Osteocyte (in vitro differentiated cells): Measurements from ENCODE around the gene TBX3. TPM values are rescaled to one million over a fixed set of nuclear protein-coding genes. Genes with fewer than 3 reads are reported as not detected.

Experiments
- DNase-seq: peaks from one replicate; pipeline ENCODE4 v3.0.0; 2021; ENCODE audit warnings: mixed read lengths; ENCODE audit not compliant: unreplicated experiment; ENCODE audit errors: extremely low spot score
- H3K27ac Mint-ChIP-seq: one replicate; pipeline ENCODE4 v1.8.0; 2021; ENCODE audit warnings: mild to moderate bottlenecking, mixed read lengths; ENCODE audit not compliant: unreplicated experiment
- H3K27me3 Mint-ChIP-seq: one replicate; pipeline ENCODE4 v1.8.0; 2021; ENCODE audit warnings: mixed read lengths; ENCODE audit not compliant: unreplicated experiment
- H3K36me3 Mint-ChIP-seq: one replicate; pipeline ENCODE4 v1.8.0; 2021; ENCODE audit warnings: mixed read lengths; ENCODE audit not compliant: unreplicated experiment
- H3K4me1 Mint-ChIP-seq: one replicate; pipeline ENCODE4 v1.8.0; 2021; ENCODE audit warnings: mixed read lengths; ENCODE audit not compliant: unreplicated experiment
- H3K4me3 Mint-ChIP-seq: one replicate; pipeline ENCODE4 v1.8.0; 2021; ENCODE audit warnings: mild to moderate bottlenecking, moderate library complexity, mixed read lengths; ENCODE audit not compliant: unreplicated experiment
- H3K9me3 Mint-ChIP-seq: one replicate; pipeline ENCODE4 v1.8.0; 2021; ENCODE audit warnings: mixed read lengths; ENCODE audit not compliant: unreplicated experiment
- CTCF ChIP-seq: fragments of 200-600 bp; sonication (generic); IDR thresholded peaks from 2 replicates; pipeline ENCODE4 v1.5.0; 2021; ENCODE audit warnings: antibody characterized with exemption, mild to moderate bottlenecking, moderate library complexity
- total RNA-seq: library from RNA; stranded (reverse); gene quantifications from 2 replicates; pipeline ENCODE4 v1.2.1, GENCODE V29; 2021

Gene TBX3
- total RNA-seq, 1 donor from 2014 or later: 0.91 TPM

- no peaks in the 10 kb centered on the region for H3K9me3 Mint-ChIP-seq
- H3K27me3 Mint-ChIP-seq: peaks cover 95% of the 10 kb centered on the region
- no peaks in the 10 kb centered on the region for H3K36me3 Mint-ChIP-seq
- H3K4me1 Mint-ChIP-seq: peaks cover 5% of the 10 kb centered on the region
- no peak for DNase-seq
- H3K27ac Mint-ChIP-seq: no peak overlapping the region
- H3K4me3 Mint-ChIP-seq: peak overlapping the region; percentile 56
- TF ChIP-seq CTCF: no peak
These were observed 8.4 kb upstream of the TBX3 start for GRCh38 chr12:114692186-114693058.

- no peaks in the 10 kb centered on the region for H3K9me3 Mint-ChIP-seq
- H3K4me1 Mint-ChIP-seq: peaks cover 8% of the 10 kb centered on the region
- no peak overlapping the region for H3K27ac Mint-ChIP-seq
- H3K27me3 Mint-ChIP-seq: peaks cover 95% of the 10 kb centered on the region
- no peak for DNase-seq
- TF ChIP-seq CTCF: no peak
- no peak overlapping the region for H3K4me3 Mint-ChIP-seq
- H3K36me3 Mint-ChIP-seq: no peaks in the 10 kb centered on the region
These were observed 7.8 kb upstream of the TBX3 start for GRCh38 chr12:114691763-114692185.

GRCh38 chr12:114691196-114691595, 7.2 kb upstream of the TBX3 start:
- Mint-ChIP-seq H3K4me3 (no peak overlapping the region), H3K4me1 (peaks cover 13% of the 10 kb centered on the region), H3K9me3 (no peaks in the 10 kb centered on the region), H3K27me3 (peaks cover 95% of the 10 kb centered on the region), H3K27ac (no peak overlapping the region), H3K36me3 (no peaks in the 10 kb centered on the region)
- TF ChIP-seq CTCF: no peak
- DNase-seq: no peak

GRCh38 chr12:114690267-114691135, 6.5 kb upstream of the TBX3 start:
- no peak for DNase-seq
- Mint-ChIP-seq H3K27me3 (peaks cover 95% of the 10 kb centered on the region), H3K27ac (no peak overlapping the region), H3K4me1 (peaks cover 14% of the 10 kb centered on the region), H3K36me3 (no peaks in the 10 kb centered on the region), H3K4me3 (no peak overlapping the region), H3K9me3 (no peaks in the 10 kb centered on the region)
- no peak for TF ChIP-seq CTCF
